Mononuclear cell (primary cell): ENCODE results near the gene KLHL36. TPM values are rescaled to one million over a fixed set of nuclear protein-coding genes. Genes with fewer than 3 reads are reported as not detected.

ENCODE experiments used
- H3K27me3 ChIP-seq: 2 replicates; pipeline ENCODE4 v1.6.0; 2011; ENCODE audit warnings: low read length, control low read depth; ENCODE audit not compliant: insufficient read depth
- H3K4me1 ChIP-seq: 2 replicates; pipeline ENCODE4 v1.5.1; 2011; ENCODE audit warnings: mild to moderate bottlenecking, low read length, control low read depth; ENCODE audit not compliant: insufficient read depth
- H3K4me3 ChIP-seq: 2 replicates; pipeline ENCODE4 v1.5.1; 2011; ENCODE audit warnings: mild to moderate bottlenecking, low read length, moderate library complexity
- H3K9me3 ChIP-seq: 2 replicates; pipeline ENCODE4 v1.5.1; 2011; ENCODE audit warnings: low read depth, mild to moderate bottlenecking, control low read depth, low read length
- total RNA-seq: library from RNA; depleted of rRNA; stranded (reverse); fragments of >200 nt; gene quantifications from one replicate; pipeline ENCODE4 v1.2.3, GENCODE V29; 2012

The KLHL36 gene
- total RNA-seq, 1 donor, result 53.0 TPM

GRCh38 chr16:84667600-84668309, 19.4 kb downstream of the KLHL36 start:
- peaks cover 9% of the 10 kb centered on the region for H3K4me1 ChIP-seq
- no peak overlapping the region for H3K4me3 ChIP-seq
- H3K9me3 ChIP-seq, result no peaks in the 10 kb centered on the region
- H3K27me3 ChIP-seq, result no peaks in the 10 kb centered on the region

- Histone ChIP-seq H3K9me3 (no peaks in the 10 kb centered on the region), H3K4me1 (peaks cover 11% of the 10 kb centered on the region), H3K4me3 (no peak overlapping the region), H3K27me3 (no peaks in the 10 kb centered on the region)
Observed at GRCh38 chr16:84670063-84670462, 21.8 kb downstream of the KLHL36 start.

GRCh38 chr16:84672276-84673202, 24.2 kb downstream of the KLHL36 start:
- Histone ChIP-seq H3K27me3 (no peaks in the 10 kb centered on the region), H3K4me1 (peaks cover 11% of the 10 kb centered on the region), H3K4me3 (no peak overlapping the region), H3K9me3 (no peaks in the 10 kb centered on the region)

GRCh38 chr16:84673203-84673535, 24.9 kb downstream of the KLHL36 start:
- Histone ChIP-seq H3K4me3 (no peak overlapping the region), H3K4me1 (peaks cover 11% of the 10 kb centered on the region), H3K9me3 (no peaks in the 10 kb centered on the region), H3K27me3 (no peaks in the 10 kb centered on the region)

GRCh38 chr16:84673561-84673960, 25.2 kb downstream of the KLHL36 start:
- Histone ChIP-seq H3K4me1 (peaks cover 11% of the 10 kb centered on the region), H3K9me3 (no peaks in the 10 kb centered on the region), H3K27me3 (no peaks in the 10 kb centered on the region), H3K4me3 (no peak overlapping the region)

GRCh38 chr16:84675423-84675822, 27.1 kb downstream of the KLHL36 start:
- no peaks in the 10 kb centered on the region for H3K9me3 ChIP-seq
- peaks cover 11% of the 10 kb centered on the region for H3K4me1 ChIP-seq
- no peak overlapping the region for H3K4me3 ChIP-seq
- H3K27me3 ChIP-seq, result no peaks in the 10 kb centered on the region

- Histone ChIP-seq H3K27me3 (no peaks in the 10 kb centered on the region), H3K9me3 (no peaks in the 10 kb centered on the region), H3K4me1 (peaks cover 11% of the 10 kb centered on the region), H3K4me3 (no peak overlapping the region)
Observed at GRCh38 chr16:84675884-84676283, 27.6 kb downstream of the KLHL36 start.

GRCh38 chr16:84677017-84677803, 28.9 kb downstream of the KLHL36 start:
- Histone ChIP-seq H3K4me3 (no peak overlapping the region), H3K9me3 (no peaks in the 10 kb centered on the region), H3K4me1 (peaks cover 11% of the 10 kb centered on the region), H3K27me3 (no peaks in the 10 kb centered on the region)

- H3K4me1 ChIP-seq, result peaks cover 4% of the 10 kb centered on the region
- H3K27me3 ChIP-seq, result no peaks in the 10 kb centered on the region
- no peak overlapping the region for H3K4me3 ChIP-seq
- H3K9me3 ChIP-seq, result no peaks in the 10 kb centered on the region
Observed at GRCh38 chr16:84677849-84678248, 29.5 kb downstream of the KLHL36 start.

- H3K4me3 ChIP-seq, result no peak overlapping the region
- H3K4me1 ChIP-seq, result no peaks in the 10 kb centered on the region
- no peaks in the 10 kb centered on the region for H3K27me3 ChIP-seq
- H3K9me3 ChIP-seq, result no peaks in the 10 kb centered on the region
Observed at GRCh38 chr16:84678541-84678940, 30.2 kb downstream of the KLHL36 start.

GRCh38 chr16:84680165-84680842, 32.0 kb downstream of the KLHL36 start:
- H3K4me1 ChIP-seq, result no peaks in the 10 kb centered on the region
- no peaks in the 10 kb centered on the region for H3K9me3 ChIP-seq
- no peak overlapping the region for H3K4me3 ChIP-seq
- H3K27me3 ChIP-seq, result no peaks in the 10 kb centered on the region

- Histone ChIP-seq H3K4me1 (no peaks in the 10 kb centered on the region), H3K9me3 (no peaks in the 10 kb centered on the region), H3K4me3 (no peak overlapping the region), H3K27me3 (no peaks in the 10 kb centered on the region)
Observed at GRCh38 chr16:84680843-84681629, 32.7 kb downstream of the KLHL36 start.

GRCh38 chr16:84683691-84684591, 35.6 kb downstream of the KLHL36 start:
- Histone ChIP-seq H3K4me1 (peaks cover 11% of the 10 kb centered on the region), H3K27me3 (no peaks in the 10 kb centered on the region), H3K4me3 (no peak overlapping the region), H3K9me3 (no peaks in the 10 kb centered on the region)
